ENCODE measurements around the gene C9orf72. TPM values are rescaled to one million over a fixed set of nuclear protein-coding genes. Genes with fewer than 3 reads are reported as not detected.
"Not testable (repeated sequence)": the region's sequence is repeated elsewhere in the genome, so short reads cannot be mapped to it uniquely, and the experiment has no call there.

C9orf72 gene
- 5.0 and 9.4 TPM in 2 replicates for total RNA-seq

- H3K4me3 ChIP-seq (ENCODE audit: low read depth, low read length): peak within 1 kb of the TSS; percentile 92
- no peak for TF ChIP-seq CTCF (conservative IDR thresholded peaks at IDR 0.05; ENCODE audit: low read depth, low read length)
- DNase-seq (ENCODE audit: low read depth): no peak
Measured at GRCh38 chr9:27572918-27573633, at the start of gene C9orf72. Gene C9orf72 (minus strand): TSS chr9:27573481. CDS start chr9:27567120, 6,361 bp downstream.

- DNase-seq (ENCODE audit: low read depth): no peak
- H3K4me3 ChIP-seq (ENCODE audit: low read depth, low read length): no peak overlapping the region
Measured at GRCh38 chr9:27622693-27623340, 49.5 kb upstream of the C9orf72 start.

GRCh38 chr9:27619743-27620142 is 46.5 kb upstream of the C9orf72 start:
- H3K4me3 ChIP-seq (ENCODE audit: low read depth, low read length): no peak overlapping the region
- TF ChIP-seq CTCF (conservative IDR thresholded peaks at IDR 0.05; ENCODE audit: low read depth, low read length): no peak
- no peak for DNase-seq (ENCODE audit: low read depth)

More at GRCh38 chr9:27622693-27623340, 49.5 kb upstream of the C9orf72 start:
- no peak for TF ChIP-seq CTCF (conservative IDR thresholded peaks at IDR 0.05; ENCODE audit: low read depth, low read length)

- TF ChIP-seq CTCF (conservative IDR thresholded peaks at IDR 0.05; ENCODE audit: low read depth, low read length): no peak
- no peak overlapping the region for H3K4me3 ChIP-seq (ENCODE audit: low read depth, low read length)
- no peak for DNase-seq (ENCODE audit: low read depth)
Measured at GRCh38 chr9:27618066-27618465, 44.8 kb upstream of the C9orf72 start.

GRCh38 chr9:27614551-27614950 is 41.3 kb upstream of the C9orf72 start:
- no peak for DNase-seq (ENCODE audit: low read depth)
- no peak overlapping the region for H3K4me3 ChIP-seq (ENCODE audit: low read depth, low read length)
- TF ChIP-seq CTCF (conservative IDR thresholded peaks at IDR 0.05; ENCODE audit: low read depth, low read length): no peak

GRCh38 chr9:27612036-27612435 is 38.8 kb upstream of the C9orf72 start:
- DNase-seq (ENCODE audit: low read depth); H3K4me3 ChIP-seq (ENCODE audit: low read depth, low read length): not testable (repeated sequence)

GRCh38 chr9:27610622-27611021 is 37.3 kb upstream of the C9orf72 start:
- no peak for TF ChIP-seq CTCF (conservative IDR thresholded peaks at IDR 0.05; ENCODE audit: low read depth, low read length)
- no peak for DNase-seq (ENCODE audit: low read depth)
- no peak overlapping the region for H3K4me3 ChIP-seq (ENCODE audit: low read depth, low read length)

Data from epithelial cell of proximal tubule (primary cell).